ENCODE results near the gene GDF7.
A peak's percentile ranks its signal among the peaks of the same experiment; 100 is the strongest.

The GDF7 gene

DNA sequence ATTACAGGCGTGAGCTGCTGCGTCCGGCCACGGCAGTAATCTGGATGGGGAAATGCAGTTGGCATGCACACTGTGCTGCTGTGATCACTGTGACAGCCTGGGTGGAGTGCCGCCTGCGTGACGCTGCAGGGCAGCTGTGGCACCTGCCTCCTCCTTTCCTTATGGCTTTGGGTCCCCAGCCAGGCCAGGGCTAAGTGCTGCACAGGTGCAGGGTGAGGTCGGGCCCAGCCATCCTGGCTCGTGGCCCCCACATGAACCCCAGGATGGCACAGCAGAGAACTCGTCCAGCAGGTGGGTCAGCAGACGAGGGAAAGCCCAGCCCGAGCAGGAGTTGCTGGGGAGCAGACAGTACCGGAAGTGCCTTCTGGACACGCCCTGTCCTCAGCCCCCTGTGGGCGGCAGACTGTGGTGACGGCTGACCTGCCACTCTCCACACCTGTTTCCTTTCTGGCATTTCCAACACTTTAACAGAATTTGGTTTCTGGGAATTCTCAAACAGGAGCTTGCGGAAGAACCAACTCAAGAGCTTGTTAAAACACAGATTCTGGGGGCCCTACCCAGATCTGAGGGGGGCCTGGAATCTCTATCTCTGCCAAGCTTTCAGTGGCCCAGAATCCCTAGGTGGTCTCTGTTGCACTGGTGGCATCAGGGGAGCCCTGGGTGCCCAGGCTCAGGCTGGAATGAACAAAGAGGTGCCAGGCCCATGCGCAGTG is 33.0 kb upstream of the GDF7 start:
- no peak overlapping the region for H3K4me3 ChIP-seq (ENCODE audit: low read depth, low read length)
- no peak for TF ChIP-seq CTCF (IDR thresholded peaks at IDR 0.05; ENCODE audit: borderline replicate concordance, insufficient read depth, low read depth, low read length)

- H3K4me3 ChIP-seq (ENCODE audit: low read depth, low read length): no peak overlapping the region
Measured at GRCh38 chr2:20634507-20635112, 32.3 kb upstream of the GDF7 start.

GRCh38 chr2:20635113-20635510 is 31.8 kb upstream of the GDF7 start:
- no peak for TF ChIP-seq CTCF (IDR thresholded peaks at IDR 0.05; ENCODE audit: borderline replicate concordance, insufficient read depth, low read depth, low read length)
- no peak overlapping the region for H3K4me3 ChIP-seq (ENCODE audit: low read depth, low read length)

More at GRCh38 chr2:20634507-20635112, 32.3 kb upstream of the GDF7 start:
- no peak for TF ChIP-seq CTCF (IDR thresholded peaks at IDR 0.05; ENCODE audit: borderline replicate concordance, insufficient read depth, low read depth, low read length)

- H3K4me3 ChIP-seq (ENCODE audit: low read depth, low read length): no peak overlapping the region
Measured at GRCh38 chr2:20635675-20636584, 31.0 kb upstream of the GDF7 start.

GRCh38 chr2:20637147-20637546 is 29.8 kb upstream of the GDF7 start:
- no peak overlapping the region for H3K4me3 ChIP-seq (ENCODE audit: low read depth, low read length)
- TF ChIP-seq CTCF (IDR thresholded peaks at IDR 0.05; ENCODE audit: borderline replicate concordance, insufficient read depth, low read depth, low read length): no peak

More at GRCh38 chr2:20635675-20636584, 31.0 kb upstream of the GDF7 start:
- TF ChIP-seq CTCF (IDR thresholded peaks at IDR 0.05; ENCODE audit: borderline replicate concordance, insufficient read depth, low read depth, low read length): peak; percentile 94

DNA sequence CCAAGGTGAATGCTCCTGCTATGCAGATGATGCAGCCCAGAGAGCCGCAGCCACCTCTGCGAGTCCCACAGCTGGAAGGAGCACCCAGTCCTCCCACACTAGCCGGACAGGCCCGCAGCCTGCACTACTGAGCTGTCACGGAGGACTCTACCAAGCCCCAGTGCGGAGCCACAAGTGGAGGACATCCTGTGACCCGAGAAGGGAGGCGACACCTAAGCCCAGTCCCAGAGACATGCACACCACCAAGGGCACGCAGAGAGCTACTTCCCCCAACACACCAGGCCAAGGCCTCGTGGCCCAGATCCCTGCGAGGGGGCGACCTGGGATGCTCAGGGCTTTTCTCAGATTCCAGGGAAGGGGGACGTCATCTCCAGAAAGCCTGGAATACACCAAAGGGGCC is 28.9 kb upstream of the GDF7 start:
- no peak for TF ChIP-seq CTCF (IDR thresholded peaks at IDR 0.05; ENCODE audit: borderline replicate concordance, insufficient read depth, low read depth, low read length)
- H3K4me3 ChIP-seq (ENCODE audit: low read depth, low read length): no peak overlapping the region
